ENCODE results near the gene GJA9. TPM values are rescaled to one million over a fixed set of nuclear protein-coding genes. Genes with fewer than 3 reads are reported as not detected.
"Not testable (repeated sequence)": the region's sequence is repeated elsewhere in the genome, so short reads cannot be mapped to it uniquely, and the experiment has no call there.

GJA9 gene
- total RNA-seq, 2 donors from 2014 or later, result 0.09 to 0.28 TPM

GRCh38 chr1:38840281-38840680 lies 41.1 kb downstream of the GJA9 start:
- WGBS, result 65% methylated on average over 2 of the region's 2 CpGs

GRCh38 chr1:38839363-38839762 lies 42.0 kb downstream of the GJA9 start:
- Histone ChIP-seq H3K4me3 (no peak overlapping the region), H3K9me3 (no peaks in the 10 kb centered on the region), H3K27me3 (replicated peaks; ENCODE audit: insufficient read depth) (no peaks in the 10 kb centered on the region), H3K4me1 (replicated peaks) (no peaks in the 10 kb centered on the region), H3K36me3 (no peaks in the 10 kb centered on the region), H3K27ac (no peak overlapping the region)
- DNase-seq (ENCODE audit: low spot score), result no peak
- TF ChIP-seq CTCF (IDR thresholded peaks at IDR 0.05), result no peak
- TF ChIP-seq POLR2AphosphoS5 (IDR thresholded peaks at IDR 0.05), result no peak
- TF ChIP-seq POLR2A (IDR thresholded peaks at IDR 0.05), result no peak
- 87% methylated on average over 9 of the region's 9 CpGs for WGBS
- intact Hi-C loops (cut with DNase I), result loop anchor here (10.0 kb wide), 1 partner anchor 805 kb away; no protein-coding TSS in a partner anchor

More at GRCh38 chr1:38840281-38840680, 41.1 kb downstream of the GJA9 start:
- H3K36me3 ChIP-seq, result no peaks in the 10 kb centered on the region
- intact Hi-C loops (cut with DNase I), result no loop called here
- H3K4me3 ChIP-seq, result no peak overlapping the region
- H3K9me3 ChIP-seq, result no peaks in the 10 kb centered on the region
- TF ChIP-seq CTCF (IDR thresholded peaks at IDR 0.05) (no peak), POLR2A (IDR thresholded peaks at IDR 0.05) (no peak), POLR2AphosphoS5 (IDR thresholded peaks at IDR 0.05) (no peak)
- no peak overlapping the region for H3K27ac ChIP-seq
- DNase-seq (ENCODE audit: low spot score), result no peak
- no peaks in the 10 kb centered on the region for H3K4me1 ChIP-seq (replicated peaks)
- no peaks in the 10 kb centered on the region for H3K27me3 ChIP-seq (replicated peaks; ENCODE audit: insufficient read depth)

GRCh38 chr1:38836316-38836715 lies 45.1 kb downstream of the GJA9 start:
- not testable (repeated sequence) for H3K9me3 ChIP-seq; H3K27me3 ChIP-seq (replicated peaks; ENCODE audit: insufficient read depth); H3K36me3 ChIP-seq; H3K4me1 ChIP-seq (replicated peaks); H3K4me3 ChIP-seq; H3K27ac ChIP-seq; DNase-seq (ENCODE audit: low spot score)
- WGBS, result 89% methylated on average over 10 of the region's 10 CpGs
- intact Hi-C loops (cut with DNase I), result loop anchor here (10.0 kb wide), 1 partner anchor 802 kb away; no protein-coding TSS in a partner anchor

GRCh38 chr1:38834937-38835827 lies 46.2 kb downstream of the GJA9 start:
- TF ChIP-seq CTCF (IDR thresholded peaks at IDR 0.05), result peak; percentile 61 to 88 (median 82)
- TF ChIP-seq POLR2AphosphoS5 (IDR thresholded peaks at IDR 0.05), result peak; percentile 44
- TF ChIP-seq POLR2A (IDR thresholded peaks at IDR 0.05), result no peak
- Histone ChIP-seq H3K4me3 (no peak overlapping the region), H3K27me3 (replicated peaks; ENCODE audit: insufficient read depth) (no peaks in the 10 kb centered on the region), H3K4me1 (replicated peaks) (no peaks in the 10 kb centered on the region), H3K36me3 (no peaks in the 10 kb centered on the region), H3K9me3 (no peaks in the 10 kb centered on the region), H3K27ac (no peak overlapping the region)
- DNase-seq (ENCODE audit: low spot score), result peak; percentile 77
- intact Hi-C loops (cut with DNase I), result loop anchor here (10.0 kb wide), 1 partner anchor 800 kb away; no protein-coding TSS in a partner anchor
- WGBS, result 35% methylated on average over 3 of the region's 3 CpGs

- no peak for DNase-seq (ENCODE audit: low spot score)
- intact Hi-C loops (cut with DNase I), result loop anchor here (10.0 kb wide), 1 partner anchor 800 kb away; no protein-coding TSS in a partner anchor
- no peak overlapping the region for H3K4me3 ChIP-seq
- TF ChIP-seq POLR2AphosphoS5 (IDR thresholded peaks at IDR 0.05) (no peak), CTCF (IDR thresholded peaks at IDR 0.05) (no peak)
- H3K36me3 ChIP-seq, result no peaks in the 10 kb centered on the region
- WGBS, result 79% methylated on average over 3 of the region's 3 CpGs
- H3K4me1 ChIP-seq (replicated peaks), result no peaks in the 10 kb centered on the region
- H3K27me3 ChIP-seq (replicated peaks; ENCODE audit: insufficient read depth), result no peaks in the 10 kb centered on the region
- H3K27ac ChIP-seq, result no peak overlapping the region
- H3K9me3 ChIP-seq, result no peaks in the 10 kb centered on the region
Measured at GRCh38 chr1:38834221-38834782, 47.1 kb downstream of the GJA9 start.
